Mucosa of stomach (tissue), 1 donor: ENCODE results near the gene RCBTB1.
"Not testable (repeated sequence)": the region's sequence is repeated elsewhere in the genome, so short reads cannot be mapped to it uniquely, and the experiment has no call there.

Experiments
- H3K27me3 ChIP-seq: one replicate; pipeline ENCODE4 v1.7.0; 2013; ENCODE audit warnings: mild to moderate bottlenecking, low read length; ENCODE audit not compliant: control insufficient read depth, insufficient read depth
- H3K36me3 ChIP-seq: one replicate; pipeline ENCODE4 v1.7.0; 2013; ENCODE audit warnings: low read length; ENCODE audit not compliant: control insufficient read depth, insufficient read depth
- H3K4me1 ChIP-seq: one replicate; pipeline ENCODE4 v1.7.0; 2013; ENCODE audit warnings: mild to moderate bottlenecking, low read length; ENCODE audit not compliant: control insufficient read depth, insufficient read depth
- H3K4me3 ChIP-seq: one replicate; pipeline ENCODE4 v1.7.0; 2013; ENCODE audit warnings: low read length
- H3K9ac ChIP-seq: one replicate; pipeline ENCODE4 v1.7.0; 2013; ENCODE audit warnings: mild to moderate bottlenecking, low read length, moderate library complexity
- H3K9me3 ChIP-seq: one replicate; pipeline ENCODE4 v1.7.0; 2013; ENCODE audit warnings: mild to moderate bottlenecking, low read length, moderate library complexity; ENCODE audit not compliant: control insufficient read depth
- donor health status: Pancreatic carcinoma.

RCBTB1 gene

GRCh38 chr13:49496837-49497236 is 88.5 kb downstream of the RCBTB1 start:
- H3K36me3 ChIP-seq, H3K4me3 ChIP-seq, H3K4me1 ChIP-seq, H3K9ac ChIP-seq, H3K27me3 ChIP-seq, H3K9me3 ChIP-seq: not testable (repeated sequence)

- Histone ChIP-seq H3K4me3 (peak within 1 kb of the TSS; percentile 61), H3K9me3 (no peaks in the 10 kb centered on the region), H3K36me3 (no peaks in the 10 kb centered on the region), H3K27me3 (no peaks in the 10 kb centered on the region), H3K9ac (peak within 1 kb of the TSS; percentile 89), H3K4me1 (peaks cover 5% of the 10 kb centered on the region)
These were observed 89.3 kb downstream of the RCBTB1 start, which contains the start of gene PHF11 for GRCh38 chr13:49495783-49496762. TSS of gene PHF11 (plus strand) at chr13:49495953. CDS start at chr13:49496002, 49 bp downstream.

- H3K4me1 ChIP-seq = peaks cover 5% of the 10 kb centered on the region
- H3K9me3 ChIP-seq = no peaks in the 10 kb centered on the region
- no peaks in the 10 kb centered on the region for H3K27me3 ChIP-seq
- H3K36me3 ChIP-seq = no peaks in the 10 kb centered on the region
- H3K9ac ChIP-seq = peak overlapping the region; percentile 89
- peak overlapping the region; percentile 61 for H3K4me3 ChIP-seq
These were observed 90.7 kb downstream of the RCBTB1 start for GRCh38 chr13:49494645-49495044.

- no peaks in the 10 kb centered on the region for H3K9me3 ChIP-seq
- H3K4me3 ChIP-seq = no peak overlapping the region
- H3K36me3 ChIP-seq = no peaks in the 10 kb centered on the region
- H3K4me1 ChIP-seq = no peaks in the 10 kb centered on the region
- H3K27me3 ChIP-seq = no peaks in the 10 kb centered on the region
- no peak overlapping the region for H3K9ac ChIP-seq
These were observed 96.8 kb downstream of the RCBTB1 start for GRCh38 chr13:49488563-49488962.
